HepG2 (cell line): ENCODE data around the gene GSTK1. TPM values are rescaled to one million over a fixed set of nuclear protein-coding genes. Genes with fewer than 3 reads are reported as not detected.
A peak's percentile ranks its signal among the peaks of the same experiment; 100 is the strongest.

ENCODE experiments used
- HNF4A ChIP-seq: sonication (generic); formaldehyde crosslinking; IDR thresholded peaks from 2 replicates; pipeline ENCODE4 v1.4.0; 2020; ENCODE audit warnings: missing genetic modification reagents
- PITX1 ChIP-seq: sonication (generic); formaldehyde crosslinking; IDR thresholded peaks from 2 replicates; pipeline ENCODE4 v1.5.1; 2020; ENCODE audit warnings: mild to moderate bottlenecking, missing genetic modification reagents
- RAD51 ChIP-seq: fragments of 450-650 bp; IDR thresholded peaks from 2 replicates; pipeline ENCODE4 v1.6.1; 2016; ENCODE audit warnings: borderline replicate concordance
- RNF2 ChIP-seq: fragments of 450-650 bp; conservative IDR thresholded peaks from 2 replicates; pipeline ENCODE4 v1.6.1; 2016; ENCODE audit warnings: low read depth
- TEAD3 ChIP-seq: optimal IDR thresholded peaks from 2 replicates; pipeline ENCODE3; 2016; ENCODE audit warnings: borderline replicate concordance
- ZNF446 ChIP-seq: sonication (generic); formaldehyde crosslinking; IDR thresholded peaks from 2 replicates; pipeline ENCODE4 v1.5.0; 2020; ENCODE audit warnings: mild to moderate bottlenecking, missing genetic modification reagents
- ZNF577 ChIP-seq: sonication (generic); formaldehyde crosslinking; IDR thresholded peaks from 2 replicates; pipeline ENCODE4 v1.4.0; 2020; ENCODE audit warnings: mild to moderate bottlenecking, low read depth, missing genetic modification reagents, borderline replicate concordance
- polyA plus RNA-seq, 8 experiments: library from polyadenylated mRNA; depleted of rRNA in 3 of 8; stranded (reverse) in 7 of 8; unstranded in 1 of 8; fragments of >200 nt; fragmentation: Illumina TruSeq in 4 of 8; extraction: Trizol in 4 of 8; gene quantifications; 2 replicates each; pipeline versions ENCODE4 v1.2.1 to v1.2.3, GENCODE V29; 2011 to 2016; ENCODE audit warnings: low read depth in 4 of 8, missing spikeins in 1 of 8, mixed read lengths in 1 of 8; ENCODE audit not compliant: insufficient read depth in 1 of 8
- total RNA-seq, 5 experiments: library from RNA; depleted of rRNA; stranded (reverse); fragments of >200 nt; fragmentation: Illumina TruSeq; extraction: Trizol; gene quantifications; 2 replicates each; pipeline ENCODE4 v1.2.3, GENCODE V29; 2016; ENCODE audit warnings: low read depth in 1 of 5
- TF ChIP-seq, protein P1 (sequence below): sonication (generic); formaldehyde crosslinking; IDR thresholded peaks from 2 replicates; pipeline ENCODE4 v1.5.0; 2020; ENCODE audit warnings: missing genetic modification reagents, mild to moderate bottlenecking, borderline replicate concordance
- TF ChIP-seq, protein P2 (sequence below): sonication (generic); formaldehyde crosslinking; IDR thresholded peaks from 2 replicates; pipeline ENCODE4 v1.4.0; 2020; ENCODE audit warnings: mild to moderate bottlenecking, missing genetic modification reagents
- TF ChIP-seq, protein P3 (sequence below): sonication (generic); formaldehyde crosslinking; IDR thresholded peaks from 2 replicates; pipeline ENCODE4 v1.4.0; 2020; ENCODE audit warnings: missing genetic modification reagents
- TF ChIP-seq, protein P4 (sequence below): sonication (generic); formaldehyde crosslinking; IDR thresholded peaks from 2 replicates; pipeline ENCODE4 v1.8.0; 2022; ENCODE audit warnings: mild to moderate bottlenecking, missing genetic modification reagents, moderate library complexity

Gene GSTK1
- total and polyA plus RNA-seq, 2 of the 13 experiments (the other 11 are each of a cell fraction or from before 2014, with no cell fraction given): 64.6 to 92.1 TPM

DNA sequence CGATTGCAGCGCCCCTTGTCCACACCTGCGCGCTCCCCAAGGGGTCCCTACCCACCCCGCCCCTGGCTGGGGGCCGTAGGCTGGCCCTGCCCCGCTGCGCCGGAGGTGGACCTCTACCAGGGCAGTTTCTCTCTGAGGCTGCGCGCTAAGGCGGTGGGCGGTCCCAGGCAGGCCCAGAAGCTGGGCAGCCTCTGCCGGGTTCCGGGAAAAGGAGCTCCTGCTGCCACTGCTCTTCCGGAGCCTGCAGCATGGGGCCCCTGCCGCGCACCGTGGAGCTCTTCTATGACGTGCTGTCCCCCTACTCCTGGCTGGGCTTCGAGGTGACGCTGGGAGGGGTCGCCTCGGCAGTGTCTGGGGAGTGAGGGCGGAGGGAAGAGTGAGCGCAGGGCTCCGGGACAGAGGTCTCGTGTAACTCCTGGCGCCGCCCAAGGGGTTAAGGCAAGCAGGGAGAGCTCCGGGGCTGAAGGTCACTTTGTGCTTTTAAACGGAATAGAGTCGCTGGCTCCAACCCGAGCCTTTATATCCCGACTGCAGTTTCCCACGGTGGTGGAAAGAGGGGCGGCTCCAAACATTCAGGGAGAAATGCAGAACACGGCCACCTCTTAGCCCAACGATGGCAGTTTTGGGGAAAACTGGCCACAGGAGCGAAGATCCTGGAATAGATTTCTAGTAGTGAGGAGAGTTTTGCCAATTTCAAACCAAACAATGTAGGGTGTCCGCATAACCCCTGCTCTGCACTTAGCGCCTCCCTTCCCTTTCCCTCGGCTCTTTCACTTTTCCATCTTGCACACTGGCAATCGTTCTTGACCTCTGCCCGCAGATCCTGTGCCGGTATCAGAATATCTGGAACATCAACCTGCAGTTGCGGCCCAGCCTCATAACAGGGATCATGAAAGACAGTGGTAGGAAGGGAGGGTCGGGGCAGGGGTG is at the start of gene GSTK1 (continued):
- TF ChIP-seq, protein P1, sequence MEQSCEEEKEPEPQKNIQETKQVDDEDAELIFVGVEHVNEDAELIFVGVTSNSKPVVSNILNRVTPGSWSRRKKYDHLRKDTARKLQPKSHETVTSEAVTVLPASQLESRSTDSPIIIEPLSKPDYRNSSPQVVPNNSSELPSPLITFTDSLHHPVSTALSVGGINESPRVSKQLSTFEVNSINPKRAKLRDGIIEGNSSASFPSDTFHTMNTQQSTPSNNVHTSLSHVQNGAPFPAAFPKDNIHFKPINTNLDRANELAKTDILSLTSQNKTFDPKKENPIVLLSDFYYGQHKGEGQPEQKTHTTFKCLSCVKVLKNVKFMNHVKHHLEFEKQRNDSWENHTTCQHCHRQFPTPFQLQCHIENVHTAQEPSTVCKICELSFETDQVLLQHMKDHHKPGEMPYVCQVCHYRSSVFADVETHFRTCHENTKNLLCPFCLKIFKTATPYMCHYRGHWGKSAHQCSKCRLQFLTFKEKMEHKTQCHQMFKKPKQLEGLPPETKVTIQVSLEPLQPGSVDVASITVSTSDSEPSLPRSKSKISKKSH (CRISPR knock-in tag): peak; percentile 66; the same call in 1 of the 2 replicates
- TF ChIP-seq ZNF577 (no peak), PITX1 (CRISPR knock-in tag) (no peak; the same call in 1 of the 2 replicates), RNF2 (no peak), TEAD3 (CRISPR knock-in tag) (no peak), RAD51 (no peak), ZNF446 (CRISPR knock-in tag) (peak; percentile 73; the same call in 1 of the 2 replicates), HNF4A (CRISPR knock-in tag) (peak; percentile 78)
- TF ChIP-seq, protein P2, sequence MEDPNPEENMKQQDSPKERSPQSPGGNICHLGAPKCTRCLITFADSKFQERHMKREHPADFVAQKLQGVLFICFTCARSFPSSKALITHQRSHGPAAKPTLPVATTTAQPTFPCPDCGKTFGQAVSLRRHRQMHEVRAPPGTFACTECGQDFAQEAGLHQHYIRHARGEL: no peak
- TF ChIP-seq, protein P3, sequence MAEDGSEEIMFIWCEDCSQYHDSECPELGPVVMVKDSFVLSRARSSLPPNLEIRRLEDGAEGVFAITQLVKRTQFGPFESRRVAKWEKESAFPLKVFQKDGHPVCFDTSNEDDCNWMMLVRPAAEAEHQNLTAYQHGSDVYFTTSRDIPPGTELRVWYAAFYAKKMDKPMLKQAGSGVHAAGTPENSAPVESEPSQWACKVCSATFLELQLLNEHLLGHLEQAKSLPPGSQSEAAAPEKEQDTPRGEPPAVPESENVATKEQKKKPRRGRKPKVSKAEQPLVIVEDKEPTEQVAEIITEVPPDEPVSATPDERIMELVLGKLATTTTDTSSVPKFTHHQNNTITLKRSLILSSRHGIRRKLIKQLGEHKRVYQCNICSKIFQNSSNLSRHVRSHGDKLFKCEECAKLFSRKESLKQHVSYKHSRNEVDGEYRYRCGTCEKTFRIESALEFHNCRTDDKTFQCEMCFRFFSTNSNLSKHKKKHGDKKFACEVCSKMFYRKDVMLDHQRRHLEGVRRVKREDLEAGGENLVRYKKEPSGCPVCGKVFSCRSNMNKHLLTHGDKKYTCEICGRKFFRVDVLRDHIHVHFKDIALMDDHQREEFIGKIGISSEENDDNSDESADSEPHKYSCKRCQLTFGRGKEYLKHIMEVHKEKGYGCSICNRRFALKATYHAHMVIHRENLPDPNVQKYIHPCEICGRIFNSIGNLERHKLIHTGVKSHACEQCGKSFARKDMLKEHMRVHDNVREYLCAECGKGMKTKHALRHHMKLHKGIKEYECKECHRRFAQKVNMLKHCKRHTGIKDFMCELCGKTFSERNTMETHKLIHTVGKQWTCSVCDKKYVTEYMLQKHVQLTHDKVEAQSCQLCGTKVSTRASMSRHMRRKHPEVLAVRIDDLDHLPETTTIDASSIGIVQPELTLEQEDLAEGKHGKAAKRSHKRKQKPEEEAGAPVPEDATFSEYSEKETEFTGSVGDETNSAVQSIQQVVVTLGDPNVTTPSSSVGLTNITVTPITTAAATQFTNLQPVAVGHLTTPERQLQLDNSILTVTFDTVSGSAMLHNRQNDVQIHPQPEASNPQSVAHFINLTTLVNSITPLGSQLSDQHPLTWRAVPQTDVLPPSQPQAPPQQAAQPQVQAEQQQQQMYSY (CRISPR knock-in tag): 0 out of 2 replicates have a peak, but pooled peaks have one; percentile 42
- TF ChIP-seq, protein P4, sequence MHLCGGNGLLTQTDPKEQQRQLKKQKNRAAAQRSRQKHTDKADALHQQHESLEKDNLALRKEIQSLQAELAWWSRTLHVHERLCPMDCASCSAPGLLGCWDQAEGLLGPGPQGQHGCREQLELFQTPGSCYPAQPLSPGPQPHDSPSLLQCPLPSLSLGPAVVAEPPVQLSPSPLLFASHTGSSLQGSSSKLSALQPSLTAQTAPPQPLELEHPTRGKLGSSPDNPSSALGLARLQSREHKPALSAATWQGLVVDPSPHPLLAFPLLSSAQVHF (CRISPR knock-in tag): no peak
